Pons (tissue), 1 donor: ENCODE results near the gene FAM117B.
"Not testable (repeated sequence)": the region's sequence is repeated elsewhere in the genome, so short reads cannot be mapped to it uniquely, and the experiment has no call there.

Source experiments
- DNase-seq: peaks from one replicate; pipeline ENCODE4 v3.0.0-alpha.2; 2016; ENCODE audit warnings: low spot score

Gene FAM117B

DNA sequence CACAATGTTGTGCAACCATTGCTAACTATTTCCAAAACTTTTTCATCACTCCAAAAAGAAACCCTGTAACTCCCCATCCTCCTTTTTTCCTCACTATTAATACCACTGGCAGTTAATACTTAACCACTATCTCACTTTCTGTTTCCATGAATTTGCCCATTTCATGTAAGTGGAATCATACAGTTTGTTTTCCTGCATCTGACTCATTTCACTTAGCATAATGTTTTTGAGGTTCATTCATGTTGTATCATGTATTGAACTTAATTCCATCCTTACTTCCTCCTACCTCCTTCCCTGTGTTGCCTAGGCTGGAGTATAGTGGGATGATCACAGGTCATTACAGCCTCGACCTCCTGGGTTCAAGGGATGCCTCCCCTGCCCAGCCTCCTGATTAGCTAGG, 68.3 kb downstream of the FAM117B start:
- DNase-seq, result no peak

- no peak for DNase-seq
Measured at GRCh38 chr2:202704248-202704647, 69.5 kb downstream of the FAM117B start.

DNA sequence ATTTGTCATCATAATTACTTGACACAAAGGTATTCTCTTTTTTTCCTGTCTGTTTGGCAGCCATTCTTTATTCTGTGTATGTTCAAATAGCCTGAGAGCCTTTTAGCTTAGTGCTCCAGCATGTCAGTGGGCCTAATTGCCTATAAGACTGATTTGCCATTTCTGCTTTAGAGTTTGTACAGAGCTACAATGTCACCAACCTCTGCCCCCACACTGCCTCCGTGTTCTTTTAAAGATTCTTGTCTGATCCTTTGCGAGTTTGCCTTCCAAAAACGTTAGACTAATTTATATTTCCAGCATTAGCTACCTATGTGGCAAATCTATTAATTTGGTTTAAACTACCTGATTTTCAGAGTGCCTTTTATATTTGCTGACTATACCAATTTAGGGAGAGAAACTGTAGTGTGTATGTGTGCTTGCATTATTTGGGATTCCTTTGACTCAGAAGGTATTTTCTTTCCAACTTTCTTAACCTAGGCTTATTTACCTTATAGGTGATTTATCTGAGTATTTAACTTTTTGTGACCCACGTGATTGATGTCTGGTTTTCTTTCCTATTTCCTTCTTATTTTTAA, 70.8 kb downstream of the FAM117B start:
- no peak for DNase-seq

- DNase-seq, result not testable (repeated sequence)
Measured at GRCh38 chr2:202714971-202715935, 80.5 kb downstream of the FAM117B start.

- no peak for DNase-seq
Measured at GRCh38 chr2:202716114-202716718, 81.4 kb downstream of the FAM117B start.

DNA sequence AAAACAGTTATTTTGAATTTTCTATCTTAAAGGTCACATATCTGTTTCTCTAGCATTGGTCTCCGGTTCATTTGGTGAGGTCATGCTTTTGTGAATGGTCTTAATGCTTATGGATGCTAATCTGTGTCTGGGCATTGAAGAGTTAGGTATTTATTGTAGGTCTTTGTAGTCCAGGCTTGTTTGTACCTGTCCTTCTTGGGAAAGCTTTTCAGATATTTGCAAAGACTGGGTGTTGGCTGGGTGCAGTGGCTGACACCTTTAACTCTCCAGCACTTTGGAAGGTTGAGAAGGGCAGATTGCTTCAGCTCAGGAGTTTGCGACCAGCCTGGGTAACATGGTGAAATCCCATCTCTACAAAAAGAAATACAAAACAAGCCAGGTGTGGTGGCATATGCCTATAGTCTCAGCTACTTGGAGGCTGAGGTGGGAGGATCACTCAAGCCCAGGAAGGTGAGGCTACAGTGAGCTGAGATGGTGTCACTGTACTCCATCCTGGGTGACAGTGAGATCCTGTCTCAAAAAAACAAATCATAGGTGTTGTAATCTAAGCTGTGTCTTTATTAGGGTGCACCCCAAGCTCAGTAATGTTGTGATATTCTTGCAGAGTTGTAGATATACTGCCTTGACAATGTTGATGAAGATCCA, 82.3 kb downstream of the FAM117B start:
- no peak for DNase-seq

- DNase-seq, result no peak
Measured at GRCh38 chr2:202717598-202718310, 83.0 kb downstream of the FAM117B start.

GRCh38 chr2:202718614-202719013, 83.8 kb downstream of the FAM117B start:
- DNase-seq, result no peak

GRCh38 chr2:202720226-202720625, 85.5 kb downstream of the FAM117B start:
- DNase-seq, result no peak

DNA sequence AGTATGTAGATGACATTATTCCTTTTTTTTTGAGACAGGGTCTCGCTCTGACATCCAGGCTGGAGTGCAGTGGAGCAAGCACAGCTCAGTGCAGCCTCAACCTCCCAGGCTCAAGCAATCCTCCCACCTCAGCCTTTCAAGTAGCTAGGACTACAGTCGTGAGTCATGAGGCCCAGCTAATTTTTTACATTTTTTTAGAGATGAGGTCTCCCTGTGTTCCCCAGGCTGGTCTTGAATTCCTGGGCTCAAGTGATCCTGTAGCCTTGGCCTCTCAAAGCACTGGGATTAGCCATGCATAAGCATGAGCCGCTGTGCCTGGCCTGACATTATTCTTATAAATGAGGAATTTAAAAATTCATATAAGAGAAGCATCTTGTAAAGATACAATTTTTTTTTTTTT, 86.9 kb downstream of the FAM117B start:
- DNase-seq, result no peak

GRCh38 chr2:202723746-202724145, 89.0 kb downstream of the FAM117B start:
- no peak for DNase-seq

DNA sequence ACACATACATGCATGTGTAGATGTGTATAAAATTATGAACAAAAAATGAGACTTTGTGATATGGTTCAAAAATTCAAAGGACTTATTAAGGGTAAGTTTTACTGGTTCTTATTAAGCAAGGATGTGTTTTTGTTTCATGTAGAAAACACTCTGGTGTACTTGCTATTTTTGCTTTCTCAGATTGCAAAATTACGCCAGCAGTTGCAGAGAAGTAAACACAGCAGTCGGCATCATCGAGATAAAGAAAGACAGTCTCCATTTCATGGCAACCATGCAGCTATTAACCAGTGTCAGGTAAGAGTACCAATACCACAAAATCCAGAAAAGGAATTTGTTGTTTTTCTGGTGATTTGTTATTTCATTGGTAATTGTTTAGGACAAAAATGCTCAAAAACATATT, 91.3 kb downstream of the FAM117B start:
- no peak for DNase-seq

DNA sequence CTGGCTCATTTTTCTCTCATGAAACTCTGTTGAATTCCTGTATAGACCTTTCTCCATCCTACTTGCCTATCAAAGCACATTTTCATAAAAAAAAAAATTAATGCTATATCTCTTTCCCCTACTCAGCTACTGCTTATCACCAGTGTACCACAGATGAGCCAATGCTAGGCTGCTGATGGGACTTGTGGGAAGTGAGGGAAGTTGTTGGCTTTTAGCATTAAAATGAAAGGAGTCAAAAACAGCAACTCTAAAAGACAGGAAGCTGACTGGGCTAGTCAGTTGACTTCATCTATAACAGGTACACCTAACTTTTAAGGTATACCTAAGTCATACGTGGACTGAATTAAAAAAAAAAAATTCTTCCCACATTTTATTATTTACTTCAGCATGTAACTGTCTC, 102.1 kb downstream of the FAM117B start:
- no peak for DNase-seq

DNA sequence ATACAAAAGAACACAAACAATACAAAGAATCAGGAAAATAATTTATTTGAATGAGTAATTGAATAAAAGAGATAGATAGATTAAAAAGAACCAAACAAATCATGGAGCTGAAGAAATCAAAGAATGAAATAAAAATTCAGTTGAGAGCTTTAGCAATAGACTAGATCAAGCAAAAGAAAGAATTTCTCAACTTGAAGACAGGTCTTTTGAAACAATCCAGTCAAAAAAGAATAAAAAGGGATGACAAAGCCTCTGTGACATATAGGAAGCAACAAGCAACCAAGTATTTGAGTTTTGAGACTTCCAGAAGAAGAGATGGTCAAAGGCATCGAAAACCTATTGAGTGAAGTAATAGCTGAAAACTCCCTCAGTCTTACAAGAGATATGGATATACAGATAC, 108.8 kb downstream of the FAM117B start:
- no peak for DNase-seq

DNA sequence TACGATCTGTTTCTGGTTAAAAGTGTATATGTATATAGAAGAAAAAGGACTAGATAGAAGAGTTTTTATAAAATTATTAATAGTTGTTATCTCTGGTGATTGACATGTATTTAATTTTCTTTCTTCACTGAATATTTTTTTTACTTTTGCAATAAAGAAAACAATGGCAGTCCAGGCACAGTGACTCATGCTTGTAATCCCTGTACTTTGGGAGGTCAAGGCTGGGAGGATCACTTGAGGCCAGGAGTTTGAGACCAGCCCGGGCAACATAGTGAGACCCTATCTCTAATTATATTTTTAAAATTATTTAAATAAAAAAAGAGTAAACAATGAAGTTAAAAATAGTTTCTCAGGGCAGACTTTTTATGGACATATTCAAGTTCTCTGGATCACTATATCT, 114.7 kb downstream of the FAM117B start:
- DNase-seq, result no peak

DNA sequence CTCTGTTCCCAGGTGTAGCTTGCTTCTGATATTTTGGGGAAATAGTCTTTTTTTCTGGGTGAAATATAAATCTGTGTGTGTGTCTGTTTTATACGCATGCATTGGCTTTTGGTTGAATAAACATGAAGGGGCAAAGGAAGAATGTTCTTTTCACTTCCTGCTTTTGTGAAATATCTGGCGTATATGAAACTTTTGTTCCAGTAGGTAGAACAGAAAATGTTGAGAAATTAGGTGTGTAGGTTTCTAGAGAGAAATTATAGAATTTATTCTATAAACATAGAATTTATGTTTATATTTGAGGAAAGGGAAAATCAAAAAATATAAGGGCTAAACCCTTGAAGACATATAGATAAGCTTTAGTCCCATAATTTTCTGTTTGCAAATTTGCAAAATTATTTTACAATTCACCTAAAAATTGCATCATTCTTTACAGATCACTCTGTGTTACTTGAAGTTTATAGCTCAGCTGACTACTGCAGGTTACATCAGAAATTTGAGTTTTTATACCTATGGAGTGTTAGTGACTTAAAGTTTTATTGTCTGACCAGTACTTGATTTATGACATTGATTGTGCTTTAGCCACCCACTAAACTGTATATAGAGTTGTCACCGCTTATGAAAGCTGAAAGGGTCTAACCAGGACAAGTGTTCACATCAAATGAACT, 116.1 kb downstream of the FAM117B start:
- DNase-seq, result no peak

GRCh38 chr2:202752071-202752470, 117.3 kb downstream of the FAM117B start:
- no peak for DNase-seq

- no peak for DNase-seq
Measured at GRCh38 chr2:202754936-202755335, 120.2 kb downstream of the FAM117B start.

- no peak for DNase-seq
Measured at GRCh38 chr2:202756598-202756997, 121.8 kb downstream of the FAM117B start.

GRCh38 chr2:202757339-202757738, 122.6 kb downstream of the FAM117B start:
- DNase-seq, result no peak

DNA sequence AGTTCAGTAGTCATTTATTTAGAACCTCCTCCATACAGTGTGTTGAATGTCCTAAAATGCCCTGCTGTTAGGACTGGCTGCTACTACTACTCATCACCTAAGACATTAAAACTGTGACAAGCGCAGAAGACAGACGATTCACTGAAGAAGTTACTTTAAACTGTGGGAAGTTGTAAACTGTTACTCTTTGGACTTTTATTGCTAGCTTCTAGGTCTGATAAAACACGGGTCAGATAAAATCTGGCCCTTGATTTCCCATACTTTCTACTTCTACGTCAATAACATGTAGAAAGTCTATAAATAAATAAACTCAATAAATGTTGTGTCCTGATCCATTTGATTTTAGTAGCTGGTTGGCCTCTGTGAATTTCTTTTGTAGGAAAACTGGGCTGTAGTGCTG, 123.4 kb downstream of the FAM117B start:
- no peak for DNase-seq
